Cardiac septum (tissue), 1 donor: ENCODE data around the gene ZNF93. TPM values are rescaled to one million over a fixed set of nuclear protein-coding genes. Genes with fewer than 3 reads are reported as not detected.
"Not testable (repeated sequence)": the region's sequence is repeated elsewhere in the genome, so short reads cannot be mapped to it uniquely, and the experiment has no call there.

Experiments used
- DNase-seq: peaks from one replicate; pipeline ENCODE4 v3.0.0-alpha.2; 2020; ENCODE audit warnings: low spot score
- intact Hi-C: fragments of 100-400 bp; cut with DNase I; formaldehyde crosslinking; loops from one replicate; pipeline ENCODE4 v1.14.0; 2022
- total RNA-seq: library from RNA; stranded (reverse); fragmentation: NEBNext Ultra II Directional; extraction: Animal tissue kit (Norgen Biotek cat#: 25700); gene quantifications from one replicate; pipeline ENCODE4 v1.2.1, GENCODE V29; 2021
- donor health status: DM: no; HTN: no; CAD: no.

Gene ZNF93
- total RNA-seq, 1 donor from 2014 or later, result 0.83 TPM

- DNase-seq, intact Hi-C loops: not testable (repeated sequence)
Measured at GRCh38 chr19:19933432-19934314, 32.9 kb downstream of the ZNF93 start.

GRCh38 chr19:19937403-19937802 is 36.7 kb downstream of the ZNF93 start:
- intact Hi-C loops, result no loop called here

GRCh38 chr19:19938449-19938848 is 37.7 kb downstream of the ZNF93 start:
- DNase-seq, result no peak
- intact Hi-C loops, result no loop called here

More at GRCh38 chr19:19937403-19937802, 36.7 kb downstream of the ZNF93 start:
- no peak for DNase-seq

- intact Hi-C loops, result no loop called here
- DNase-seq, result no peak
Measured at GRCh38 chr19:19943848-19944582, 43.3 kb downstream of the ZNF93 start.

- intact Hi-C loops, result no loop called here
Measured at GRCh38 chr19:19944583-19944880, 43.8 kb downstream of the ZNF93 start.

GRCh38 chr19:19946226-19946625 is 45.5 kb downstream of the ZNF93 start:
- intact Hi-C loops, result no loop called here
- no peak for DNase-seq

More at GRCh38 chr19:19944583-19944880, 43.8 kb downstream of the ZNF93 start:
- DNase-seq, result no peak

GRCh38 chr19:19948800-19949199 is 48.1 kb downstream of the ZNF93 start:
- intact Hi-C loops, result no loop called here
- DNase-seq, result no peak

GRCh38 chr19:19955208-19955607 is 54.5 kb downstream of the ZNF93 start:
- no peak for DNase-seq
- intact Hi-C loops, result no loop called here

- intact Hi-C loops, result no loop called here
- no peak for DNase-seq
Measured at GRCh38 chr19:19956434-19957075, 55.8 kb downstream of the ZNF93 start.

GRCh38 chr19:19957766-19958165 is 57.0 kb downstream of the ZNF93 start:
- DNase-seq, intact Hi-C loops: not testable (repeated sequence)

GRCh38 chr19:19959151-19959799 is 58.5 kb downstream of the ZNF93 start:
- intact Hi-C loops, result not testable (repeated sequence)
- peak; percentile 78 for DNase-seq

- intact Hi-C loops, result no loop called here
- DNase-seq, result no peak
Measured at GRCh38 chr19:19964416-19964815, 63.7 kb downstream of the ZNF93 start.

GRCh38 chr19:19966126-19966525 is 65.4 kb downstream of the ZNF93 start:
- DNase-seq, intact Hi-C loops: not testable (repeated sequence)

GRCh38 chr19:19966862-19967261 is 66.1 kb downstream of the ZNF93 start:
- intact Hi-C loops, result no loop called here
- no peak for DNase-seq

Other genes starting within 250 kb of the ZNF93 start
- 20.1 TPM for gene ATP13A1, start 237.3 kb upstream of the ZNF93 start, total RNA-seq
- gene ZNF101, start 232.1 kb upstream of the ZNF93 start, total RNA-seq, result 2.9 TPM
- 4.6 TPM for gene ZNF14, start 167.8 kb upstream of the ZNF93 start, total RNA-seq
- gene ZNF506, start 79.2 kb upstream of the ZNF93 start, total RNA-seq, result 18.2 TPM
- 8.9 TPM for gene ZNF253, start 35.1 kb upstream of the ZNF93 start, total RNA-seq
- gene ZNF682, start 138.6 kb downstream of the ZNF93 start, total RNA-seq, result 2.9 TPM
- gene ZNF90, start 177.1 kb downstream of the ZNF93 start, total RNA-seq, result 0.94 TPM